GM12878 (cell line): ENCODE results near the gene CRYGC. TPM values are rescaled to one million over a fixed set of nuclear protein-coding genes. Genes with fewer than 3 reads are reported as not detected.
"Not testable (repeated sequence)": the region's sequence is repeated elsewhere in the genome, so short reads cannot be mapped to it uniquely, and the experiment has no call there.

Source experiments
- ATAC-seq: fragments of 200-7000 bp; cut with Tn5 transposase; 3 replicates; pipeline ENCODE4 v1.9.1; 2020; ENCODE audit warnings: mild to moderate bottlenecking, moderate library complexity
- BruUV-seq: library from RNA; stranded (reverse); fragments of 400-500 nt; replicated peaks from 2 replicates; lab custom pipeline; 2021; lab: Mats Ljungman, UMichigan
- CTCF ChIA-PET: fragments of 300-600 bp; sonication (Branson Sonifier 250); formaldehyde crosslinking; extraction: SDS; loops from one replicate; lab custom pipeline; 2021; ENCODE audit warnings: inconsistent platforms; lab: Yijun Ruan, JAX
- POLR2A ChIA-PET: fragments of 350-600 bp; formaldehyde crosslinking; extraction: SDS; loops from one replicate; lab custom pipeline; 2021; ENCODE audit warnings: inconsistent platforms; lab: Charles Lee
- RAD21 ChIA-PET: fragments of 300-600 bp; sonication (Branson Sonifier 250); formaldehyde crosslinking; loops from one replicate; lab custom pipeline; 2023; ENCODE audit warnings: antibody characterized with exemption; ENCODE audit not compliant: unreplicated experiment; lab: Charles Lee
- SMC1A ChIA-PET: fragments of 300-600 bp; sonication (Branson Sonifier 250); formaldehyde crosslinking; loops from one replicate; lab custom pipeline; 2023; ENCODE audit not compliant: unreplicated experiment, uncharacterized antibody; lab: Charles Lee
- DNase-seq: peaks from one replicate; pipeline ENCODE4 v3.0.0-alpha.2; 2011; ENCODE audit warnings: low read depth, low spot score
- FAIRE-seq: peaks from 3 replicates; lab custom pipeline; 2011; peaks lifted over from hg19 to GRCh38; lab: Jason Lieb, UNC
- H2AFZ ChIP-seq: 2 replicates; pipeline ENCODE4 v1.6.0; 2011; ENCODE audit warnings: low read depth, low read length, control low read depth; ENCODE audit not compliant: control insufficient read depth
- H3K27ac ChIP-seq: 2 replicates; pipeline ENCODE4 v1.5.1; 2011; ENCODE audit warnings: control low read depth; ENCODE audit not compliant: control insufficient read depth, insufficient read depth
- H3K27me3 ChIP-seq, 2 experiments: replicated peaks in 1 of 2; 2 replicates each; pipeline versions ENCODE4 v1.6.0 to v1.6.1; 2011; ENCODE audit warnings: low read length in 1 of 2; ENCODE audit not compliant: control insufficient read depth in 2 of 2, insufficient read depth in 2 of 2
- H3K36me3 ChIP-seq, 2 experiments: 2 replicates each; pipeline ENCODE4 v1.5.1; 2011; ENCODE audit warnings: low read length in 1 of 2; ENCODE audit not compliant: control insufficient read depth in 2 of 2, insufficient read depth in 2 of 2
- H3K4me1 ChIP-seq: 2 replicates; pipeline ENCODE4 v1.6.1; 2011; ENCODE audit warnings: mild to moderate bottlenecking, low read length, moderate library complexity, mixed read lengths; ENCODE audit not compliant: control insufficient read depth, insufficient read depth
- H3K4me2 ChIP-seq: 2 replicates; pipeline ENCODE4 v1.6.0; 2011; ENCODE audit warnings: control low read depth; ENCODE audit not compliant: control insufficient read depth, insufficient read depth
- H3K4me3 ChIP-seq: fragments of 200-600 bp; sonication (generic); 2 replicates; pipeline ENCODE4 v1.5.1; 2016
- H3K79me2 ChIP-seq: 2 replicates; pipeline ENCODE4 v1.6.0; 2011; ENCODE audit warnings: low read length; ENCODE audit not compliant: control insufficient read depth, insufficient read depth
- H3K9ac ChIP-seq: 2 replicates; pipeline ENCODE4 v1.8.0; 2011; ENCODE audit warnings: low read length, control low read depth, mixed read lengths; ENCODE audit not compliant: control insufficient read depth, insufficient read depth
- H3K9me3 ChIP-seq: replicated peaks from 3 replicates; pipeline ENCODE4 v1.5.1; 2011; ENCODE audit warnings: mild to moderate bottlenecking, low read length; ENCODE audit not compliant: control insufficient read depth, insufficient read depth
- H4K20me1 ChIP-seq: 2 replicates; pipeline ENCODE4 v1.6.0; 2011; ENCODE audit not compliant: control insufficient read depth, insufficient read depth
- RAD51 ChIP-seq: fragments of 450-650 bp; IDR thresholded peaks from 2 replicates; pipeline ENCODE4 v1.6.1; 2016; ENCODE audit warnings: moderate library complexity, mild to moderate bottlenecking, inconsistent platforms
- ZNF24 ChIP-seq: fragments of 450-650 bp; IDR thresholded peaks from 2 replicates; pipeline ENCODE4 v1.6.1; 2017; ENCODE audit warnings: antibody characterized with exemption, mild to moderate bottlenecking
- WGBS: methylation state at CpG from one replicate; pipeline ENCODE4 v1.1.6; 2016; ENCODE audit warnings: low lambda C conversion rate; ENCODE audit not compliant: insufficient replicate concordance, insufficient coverage; ENCODE audit errors: missing lambda C conversion rate; 5-methylcytosine and 5-hydroxymethylcytosine counted together
- in situ Hi-C: fragments of 300-500 bp; cut with MboI; formaldehyde crosslinking; loops from 9 replicates; pipeline ENCODE4 v1.14.3; 2018; ENCODE audit warnings: mixed read lengths
- intact Hi-C: fragments of 100-400 bp; cut with micrococcal nuclease; formaldehyde crosslinking; loops from one replicate; pipeline ENCODE4 v1.14.2; 2022; ENCODE audit not compliant: unreplicated experiment
- polyA plus RNA-seq, 11 experiments: library from polyadenylated mRNA; depleted of rRNA in 4 of 11; unstranded in 6 of 11; stranded (reverse) in 5 of 11; fragments of >200 nt; fragmentation: Nextera tagmentation in 4 of 11; fragmentation: Illumina TruSeq in 1 of 11; extraction: Ambion mirVana in 4 of 11; extraction: Trizol in 1 of 11; gene quantifications; 1 replicate in 1 of 11; 2 replicates in 10 of 11; pipeline versions ENCODE4 v1.2.1 to v1.2.3, GENCODE V29; 2011 to 2016; ENCODE audit warnings: inconsistent platforms in 2 of 11, missing spikeins in 2 of 11, low read depth in 1 of 11
- total RNA-seq, 4 experiments: library from RNA; depleted of rRNA in 3 of 4; stranded (reverse); fragments of >200 nt in 3 of 4; fragmentation: Illumina TruSeq in 1 of 4; extraction: Trizol in 1 of 4; gene quantifications; 2 replicates each; pipeline versions ENCODE4 v1.2.1 to v1.2.3, GENCODE V29; 2013 to 2021

Gene CRYGC
- total and polyA plus RNA-seq, 10 of the 15 experiments (the other 5 are each of a cell fraction or from before 2014, with no cell fraction given) = not detected

- ATAC-seq, H3K27me3 ChIP-seq, H2AFZ ChIP-seq, RAD21 ChIA-PET, H3K36me3 ChIP-seq, intact Hi-C loops, H4K20me1 ChIP-seq, BruUV-seq, H3K4me3 ChIP-seq, POLR2A ChIA-PET, H3K4me1 ChIP-seq, H3K79me2 ChIP-seq, SMC1A ChIA-PET, CTCF ChIA-PET, H3K9me3 ChIP-seq, H3K9ac ChIP-seq, DNase-seq, FAIRE-seq, H3K27ac ChIP-seq, in situ Hi-C loops, H3K4me2 ChIP-seq: not testable (repeated sequence)
- WGBS = 83% methylated on average over 1 of the region's 1 CpG
Measured at GRCh38 chr2:208098701-208099100, 30.9 kb downstream of the CRYGC start.

GRCh38 chr2:208098267-208098666 lies 31.4 kb downstream of the CRYGC start:
- CTCF ChIA-PET = no interaction called here
- no peak for FAIRE-seq
- in situ Hi-C loops (no loop called here), intact Hi-C loops (no loop called here)
- H3K4me1 ChIP-seq = no peaks in the 10 kb centered on the region
- RAD21 ChIA-PET = no interaction called here
- H3K9ac ChIP-seq = no peak overlapping the region
- H3K27me3 ChIP-seq = no peaks in the 10 kb centered on the region; a peak in 1 of 4 replicates
- H3K4me3 ChIP-seq = no peak overlapping the region
- BruUV-seq = no TSS peak
- no peak overlapping the region for H3K4me2 ChIP-seq
- SMC1A ChIA-PET = no interaction called here
- no peaks in the 10 kb centered on the region for H4K20me1 ChIP-seq
- no peaks in the 10 kb centered on the region for H3K36me3 ChIP-seq
- no peak overlapping the region for H3K27ac ChIP-seq
- WGBS = 0% methylated on average over 2 of the region's 2 CpGs
- ATAC-seq = no peak
- H2AFZ ChIP-seq = no peak overlapping the region
- H3K79me2 ChIP-seq = no peaks in the 10 kb centered on the region
- H3K9me3 ChIP-seq = no peaks in the 10 kb centered on the region
- POLR2A ChIA-PET = no interaction called here
- TF ChIP-seq RAD51 (no peak), ZNF24 (no peak)
- DNase-seq = no peak
